ENCODE results near the gene WDR31.
"Not testable (repeated sequence)": the region's sequence is repeated elsewhere in the genome, so short reads cannot be mapped to it uniquely, and the experiment has no call there.

The WDR31 gene

GRCh38 chr9:113340011-113340699, at the start of gene WDR31:
Gene WDR31 (minus strand): TSS chr9:113340275. CDS start chr9:113332022, 8,253 bp downstream.
- H3K4me1 ChIP-seq (ENCODE audit: control insufficient read depth, insufficient read depth, low read length) = no peaks in the 10 kb centered on the region; the same call in 1 of the 2 replicates
- H3K9ac ChIP-seq (ENCODE audit: low read depth, low read length) = peak within 1 kb of the TSS; percentile 57; the same call in 1 of the 2 replicates
- peak within 1 kb of the TSS; percentile 88 for H3K4me3 ChIP-seq (ENCODE audit: low read depth, low read length)
- no peaks in the 10 kb centered on the region for H3K36me3 ChIP-seq (ENCODE audit: control insufficient read depth, insufficient read depth, low read length)
- H3K9me3 ChIP-seq (ENCODE audit: control insufficient read depth, insufficient read depth, low read length) = no peaks in the 10 kb centered on the region
- peak within 1 kb of the TSS; percentile 81 for H3K27ac ChIP-seq (ENCODE audit: low read depth, low read length)
- H3K27me3 ChIP-seq (ENCODE audit: control insufficient read depth, insufficient read depth, low read length) = peaks cover 8% of the 10 kb centered on the region; the same call in 1 of the 2 replicates

- Histone ChIP-seq H3K9me3 (ENCODE audit: control insufficient read depth, insufficient read depth, low read length) (no peaks in the 10 kb centered on the region), H3K9ac (ENCODE audit: low read depth, low read length) (no peak overlapping the region), H3K4me3 (ENCODE audit: low read depth, low read length) (no peak overlapping the region), H3K4me1 (ENCODE audit: control insufficient read depth, insufficient read depth, low read length) (no peaks in the 10 kb centered on the region), H3K27me3 (ENCODE audit: control insufficient read depth, insufficient read depth, low read length) (no peaks in the 10 kb centered on the region), H3K36me3 (ENCODE audit: control insufficient read depth, insufficient read depth, low read length) (peaks cover 37% of the 10 kb centered on the region), H3K27ac (ENCODE audit: low read depth, low read length) (no peak overlapping the region)
These were observed 49.4 kb upstream of the WDR31 start for GRCh38 chr9:113389451-113389850.

- Histone ChIP-seq H3K27ac (ENCODE audit: low read depth, low read length) (no peak overlapping the region), H3K9me3 (ENCODE audit: control insufficient read depth, insufficient read depth, low read length) (no peaks in the 10 kb centered on the region), H3K36me3 (ENCODE audit: control insufficient read depth, insufficient read depth, low read length) (peaks cover 37% of the 10 kb centered on the region), H3K9ac (ENCODE audit: low read depth, low read length) (no peak overlapping the region), H3K4me1 (ENCODE audit: control insufficient read depth, insufficient read depth, low read length) (no peaks in the 10 kb centered on the region), H3K4me3 (ENCODE audit: low read depth, low read length) (no peak overlapping the region), H3K27me3 (ENCODE audit: control insufficient read depth, insufficient read depth, low read length) (no peaks in the 10 kb centered on the region)
These were observed 48.8 kb upstream of the WDR31 start for GRCh38 chr9:113388833-113389232.

- Histone ChIP-seq H3K9me3 (ENCODE audit: control insufficient read depth, insufficient read depth, low read length) (no peaks in the 10 kb centered on the region), H3K4me3 (ENCODE audit: low read depth, low read length) (no peak overlapping the region), H3K36me3 (ENCODE audit: control insufficient read depth, insufficient read depth, low read length) (peaks cover 37% of the 10 kb centered on the region), H3K4me1 (ENCODE audit: control insufficient read depth, insufficient read depth, low read length) (no peaks in the 10 kb centered on the region), H3K27ac (ENCODE audit: low read depth, low read length) (no peak overlapping the region), H3K9ac (ENCODE audit: low read depth, low read length) (no peak overlapping the region), H3K27me3 (ENCODE audit: control insufficient read depth, insufficient read depth, low read length) (no peaks in the 10 kb centered on the region)
These were observed 47.6 kb upstream of the WDR31 start for GRCh38 chr9:113387560-113388230.

- Histone ChIP-seq H3K9ac (ENCODE audit: low read depth, low read length) (no peak overlapping the region), H3K4me1 (ENCODE audit: control insufficient read depth, insufficient read depth, low read length) (no peaks in the 10 kb centered on the region), H3K36me3 (ENCODE audit: control insufficient read depth, insufficient read depth, low read length) (peaks cover 33% of the 10 kb centered on the region), H3K27ac (ENCODE audit: low read depth, low read length) (no peak overlapping the region), H3K4me3 (ENCODE audit: low read depth, low read length) (no peak overlapping the region), H3K27me3 (ENCODE audit: control insufficient read depth, insufficient read depth, low read length) (no peaks in the 10 kb centered on the region), H3K9me3 (ENCODE audit: control insufficient read depth, insufficient read depth, low read length) (no peaks in the 10 kb centered on the region)
These were observed 46.7 kb upstream of the WDR31 start for GRCh38 chr9:113386571-113387393.

GRCh38 chr9:113381909-113382411, 41.9 kb upstream of the WDR31 start:
- no peaks in the 10 kb centered on the region for H3K27me3 ChIP-seq (ENCODE audit: control insufficient read depth, insufficient read depth, low read length)
- no peak overlapping the region for H3K4me3 ChIP-seq (ENCODE audit: low read depth, low read length)
- no peak overlapping the region for H3K9ac ChIP-seq (ENCODE audit: low read depth, low read length)
- H3K9me3 ChIP-seq (ENCODE audit: control insufficient read depth, insufficient read depth, low read length) = no peaks in the 10 kb centered on the region
- no peak overlapping the region for H3K27ac ChIP-seq (ENCODE audit: low read depth, low read length)
- H3K36me3 ChIP-seq (ENCODE audit: control insufficient read depth, insufficient read depth, low read length) = no peaks in the 10 kb centered on the region
- H3K4me1 ChIP-seq (ENCODE audit: control insufficient read depth, insufficient read depth, low read length) = no peaks in the 10 kb centered on the region

- not testable (repeated sequence) for H3K27me3 ChIP-seq (ENCODE audit: control insufficient read depth, insufficient read depth, low read length); H3K9me3 ChIP-seq (ENCODE audit: control insufficient read depth, insufficient read depth, low read length); H3K9ac ChIP-seq (ENCODE audit: low read depth, low read length); H3K4me1 ChIP-seq (ENCODE audit: control insufficient read depth, insufficient read depth, low read length); H3K27ac ChIP-seq (ENCODE audit: low read depth, low read length); H3K4me3 ChIP-seq (ENCODE audit: low read depth, low read length); H3K36me3 ChIP-seq (ENCODE audit: control insufficient read depth, insufficient read depth, low read length)
These were observed 41.4 kb upstream of the WDR31 start for GRCh38 chr9:113381441-113381840.

- Histone ChIP-seq H3K9ac (ENCODE audit: low read depth, low read length) (no peak overlapping the region), H3K27me3 (ENCODE audit: control insufficient read depth, insufficient read depth, low read length) (no peaks in the 10 kb centered on the region), H3K9me3 (ENCODE audit: control insufficient read depth, insufficient read depth, low read length) (no peaks in the 10 kb centered on the region), H3K27ac (ENCODE audit: low read depth, low read length) (no peak overlapping the region), H3K4me3 (ENCODE audit: low read depth, low read length) (no peak overlapping the region), H3K4me1 (ENCODE audit: control insufficient read depth, insufficient read depth, low read length) (no peaks in the 10 kb centered on the region), H3K36me3 (ENCODE audit: control insufficient read depth, insufficient read depth, low read length) (no peaks in the 10 kb centered on the region)
These were observed 40.8 kb upstream of the WDR31 start for GRCh38 chr9:113380869-113381378.

GRCh38 chr9:113379829-113380210, 39.7 kb upstream of the WDR31 start:
- H3K4me3 ChIP-seq (ENCODE audit: low read depth, low read length); H3K4me1 ChIP-seq (ENCODE audit: control insufficient read depth, insufficient read depth, low read length); H3K9me3 ChIP-seq (ENCODE audit: control insufficient read depth, insufficient read depth, low read length); H3K27me3 ChIP-seq (ENCODE audit: control insufficient read depth, insufficient read depth, low read length); H3K9ac ChIP-seq (ENCODE audit: low read depth, low read length); H3K36me3 ChIP-seq (ENCODE audit: control insufficient read depth, insufficient read depth, low read length); H3K27ac ChIP-seq (ENCODE audit: low read depth, low read length): not testable (repeated sequence)

- not testable (repeated sequence) for H3K36me3 ChIP-seq (ENCODE audit: control insufficient read depth, insufficient read depth, low read length); H3K27me3 ChIP-seq (ENCODE audit: control insufficient read depth, insufficient read depth, low read length); H3K9ac ChIP-seq (ENCODE audit: low read depth, low read length); H3K9me3 ChIP-seq (ENCODE audit: control insufficient read depth, insufficient read depth, low read length); H3K4me3 ChIP-seq (ENCODE audit: low read depth, low read length); H3K4me1 ChIP-seq (ENCODE audit: control insufficient read depth, insufficient read depth, low read length)
- H3K27ac ChIP-seq (ENCODE audit: low read depth, low read length) = peak overlapping the region; percentile 18
These were observed 39.2 kb upstream of the WDR31 start for GRCh38 chr9:113379094-113379828.
